Astrocyte of the spinal cord (primary cell): ENCODE data around the gene CSNK2B.

ENCODE experiments used
- DNase-seq: peaks from one replicate; pipeline ENCODE4 v3.0.0; 2011; ENCODE audit warnings: low read depth, low spot score
- H3K4me3 ChIP-seq: 2 replicates; pipeline ENCODE4 v1.5.1; 2011; ENCODE audit warnings: low read depth, mild to moderate bottlenecking, low read length, moderate library complexity
- in situ Hi-C: cut with HindIII; loops from 2 replicates; pipeline ENCODE4 v1.10.0; 2017; ENCODE audit warnings: low sequenced_read_pairs
- TF ChIP-seq, protein P1 (sequence below): IDR thresholded peaks from 2 replicates; pipeline ENCODE4 v1.5.1; 2012; ENCODE audit warnings: low read depth, mild to moderate bottlenecking, low read length, inconsistent platforms

The CSNK2B gene

GRCh38 chr6:31687860-31688693 lies 22.2 kb downstream of the CSNK2B start:
- in situ Hi-C loops = no loop called here
- TF ChIP-seq, protein P1, sequence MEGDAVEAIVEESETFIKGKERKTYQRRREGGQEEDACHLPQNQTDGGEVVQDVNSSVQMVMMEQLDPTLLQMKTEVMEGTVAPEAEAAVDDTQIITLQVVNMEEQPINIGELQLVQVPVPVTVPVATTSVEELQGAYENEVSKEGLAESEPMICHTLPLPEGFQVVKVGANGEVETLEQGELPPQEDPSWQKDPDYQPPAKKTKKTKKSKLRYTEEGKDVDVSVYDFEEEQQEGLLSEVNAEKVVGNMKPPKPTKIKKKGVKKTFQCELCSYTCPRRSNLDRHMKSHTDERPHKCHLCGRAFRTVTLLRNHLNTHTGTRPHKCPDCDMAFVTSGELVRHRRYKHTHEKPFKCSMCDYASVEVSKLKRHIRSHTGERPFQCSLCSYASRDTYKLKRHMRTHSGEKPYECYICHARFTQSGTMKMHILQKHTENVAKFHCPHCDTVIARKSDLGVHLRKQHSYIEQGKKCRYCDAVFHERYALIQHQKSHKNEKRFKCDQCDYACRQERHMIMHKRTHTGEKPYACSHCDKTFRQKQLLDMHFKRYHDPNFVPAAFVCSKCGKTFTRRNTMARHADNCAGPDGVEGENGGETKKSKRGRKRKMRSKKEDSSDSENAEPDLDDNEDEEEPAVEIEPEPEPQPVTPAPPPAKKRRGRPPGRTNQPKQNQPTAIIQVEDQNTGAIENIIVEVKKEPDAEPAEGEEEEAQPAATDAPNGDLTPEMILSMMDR = no peak
- no peak overlapping the region for H3K4me3 ChIP-seq
- DNase-seq = no peak

GRCh38 chr6:31689249-31690110 lies 23.6 kb downstream of the CSNK2B start:
- in situ Hi-C loops = no loop called here
- H3K4me3 ChIP-seq = no peak overlapping the region
- DNase-seq = no peak
- TF ChIP-seq, protein P1 = peak; percentile 57

- TF ChIP-seq, protein P1 = no peak
- in situ Hi-C loops = no loop called here
- DNase-seq = no peak
- H3K4me3 ChIP-seq = no peak overlapping the region
Measured at GRCh38 chr6:31690231-31691077, 24.6 kb downstream of the CSNK2B start.

DNA sequence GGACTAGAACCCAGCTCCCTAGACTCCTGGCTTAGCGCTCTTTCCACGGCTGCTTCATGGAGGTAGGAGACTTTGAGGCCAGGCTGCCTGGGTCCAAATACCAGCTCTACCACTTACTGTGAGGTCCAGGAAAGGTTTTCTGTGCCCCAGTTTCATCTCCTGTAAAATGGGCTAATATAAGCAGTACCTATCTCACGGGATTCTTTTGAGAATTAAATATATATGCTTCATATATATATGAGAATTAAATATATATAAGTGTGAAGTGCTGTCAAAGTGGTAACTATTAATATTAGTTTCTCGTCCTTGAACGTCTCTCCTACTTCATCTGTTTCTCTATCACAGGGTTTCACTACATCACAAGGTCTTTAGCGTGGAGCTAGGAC lies 25.2 kb downstream of the CSNK2B start:
- TF ChIP-seq, protein P1 = no peak
- DNase-seq = no peak
- H3K4me3 ChIP-seq = no peak overlapping the region
- in situ Hi-C loops = no loop called here

- no peak overlapping the region for H3K4me3 ChIP-seq
- no peak for DNase-seq
- in situ Hi-C loops = no loop called here
- TF ChIP-seq, protein P1 = no peak
Measured at GRCh38 chr6:31691564-31692108, 25.8 kb downstream of the CSNK2B start.

GRCh38 chr6:31692353-31692752 lies 26.5 kb downstream of the CSNK2B start:
- no peak overlapping the region for H3K4me3 ChIP-seq
- TF ChIP-seq, protein P1 = no peak
- no peak for DNase-seq
- in situ Hi-C loops = no loop called here
